ENCODE data around the gene A2M. TPM values are rescaled to one million over a fixed set of nuclear protein-coding genes. Genes with fewer than 3 reads are reported as not detected.

Gene A2M
- polyA plus RNA-seq, 1 experiment = 171 TPM

GRCh38 chr12:9107542-9107873, 8.2 kb downstream of the A2M start:
- Histone ChIP-seq H3K36me3 (ENCODE audit: control insufficient read depth, insufficient read depth, low read length) (no peaks in the 10 kb centered on the region), H3K27me3 (ENCODE audit: control insufficient read depth, insufficient read depth, low read length) (no peaks in the 10 kb centered on the region), H3K4me3 (ENCODE audit: low read depth, low read length) (no peak overlapping the region)
- no peak for TF ChIP-seq CTCF (IDR thresholded peaks at IDR 0.05; ENCODE audit: insufficient read depth, low read depth, low read length)
- CTCF ChIA-PET = no interaction called here
- POLR2A ChIA-PET = no interaction called here
- DNase-seq (ENCODE audit: low read depth) = no peak

- Histone ChIP-seq H3K4me3 (ENCODE audit: low read depth, low read length) (no peak overlapping the region), H3K27me3 (ENCODE audit: control insufficient read depth, insufficient read depth, low read length) (no peaks in the 10 kb centered on the region), H3K36me3 (ENCODE audit: control insufficient read depth, insufficient read depth, low read length) (no peaks in the 10 kb centered on the region)
- POLR2A ChIA-PET = no interaction called here
- no peak for TF ChIP-seq CTCF (IDR thresholded peaks at IDR 0.05; ENCODE audit: insufficient read depth, low read depth, low read length)
- CTCF ChIA-PET = no interaction called here
- DNase-seq (ENCODE audit: low read depth) = no peak
Observed at GRCh38 chr12:9106610-9107541, 8.8 kb downstream of the A2M start.

- Histone ChIP-seq H3K27me3 (ENCODE audit: control insufficient read depth, insufficient read depth, low read length) (no peaks in the 10 kb centered on the region), H3K4me3 (ENCODE audit: low read depth, low read length) (no peak overlapping the region), H3K36me3 (ENCODE audit: control insufficient read depth, insufficient read depth, low read length) (no peaks in the 10 kb centered on the region)
- DNase-seq (ENCODE audit: low read depth) = no peak
- CTCF ChIA-PET = no interaction called here
- POLR2A ChIA-PET = no interaction called here
- TF ChIP-seq CTCF (IDR thresholded peaks at IDR 0.05; ENCODE audit: insufficient read depth, low read depth, low read length) = no peak
Observed at GRCh38 chr12:9106067-9106466, 9.7 kb downstream of the A2M start.

- ChIA-PET POLR2A (no interaction called here), CTCF (no interaction called here)
- no peak overlapping the region for H3K4me3 ChIP-seq (ENCODE audit: low read depth, low read length)
- TF ChIP-seq CTCF (IDR thresholded peaks at IDR 0.05; ENCODE audit: insufficient read depth, low read depth, low read length) = no peak
- no peaks in the 10 kb centered on the region for H3K27me3 ChIP-seq (ENCODE audit: control insufficient read depth, insufficient read depth, low read length)
- DNase-seq (ENCODE audit: low read depth) = no peak
- no peaks in the 10 kb centered on the region for H3K36me3 ChIP-seq (ENCODE audit: control insufficient read depth, insufficient read depth, low read length)
Observed at GRCh38 chr12:9104767-9105423, 10.8 kb downstream of the A2M start.

- H3K4me3 ChIP-seq (ENCODE audit: low read depth, low read length) = no peak overlapping the region
- DNase-seq (ENCODE audit: low read depth) = no peak
- no peak for TF ChIP-seq CTCF (IDR thresholded peaks at IDR 0.05; ENCODE audit: insufficient read depth, low read depth, low read length)
- no peaks in the 10 kb centered on the region for H3K27me3 ChIP-seq (ENCODE audit: control insufficient read depth, insufficient read depth, low read length)
- no peaks in the 10 kb centered on the region for H3K36me3 ChIP-seq (ENCODE audit: control insufficient read depth, insufficient read depth, low read length)
- POLR2A ChIA-PET = no interaction called here
- CTCF ChIA-PET = no interaction called here
Observed at GRCh38 chr12:9104087-9104486, 11.6 kb downstream of the A2M start.
